G401 (cell line): ENCODE data around the gene MAPK8IP1. TPM values are rescaled to one million over a fixed set of nuclear protein-coding genes. Genes with fewer than 3 reads are reported as not detected.

Experiments used
- DNase-seq: peaks from one replicate; pipeline ENCODE4 v3.0.0-alpha.2; 2015; ENCODE audit warnings: low spot score
- in situ Hi-C: cut with HindIII; loops from 2 replicates; pipeline ENCODE4 v1.10.0; 2016; ENCODE audit warnings: low sequenced_read_pairs, mixed read lengths
- total RNA-seq: library from RNA; depleted of rRNA; stranded (reverse); fragments of >200 nt; shearing (Covaris generic); gene quantifications from 2 replicates; pipeline ENCODE4 v1.2.3, GENCODE V29; 2014

Gene MAPK8IP1
- total RNA-seq, 1 experiment from 2014 or later, result 38.5 TPM

GRCh38 chr11:45857961-45858474 lies 27.4 kb upstream of the MAPK8IP1 start:
- DNase-seq, result peak; percentile 84
- in situ Hi-C loops, result loop anchor here (25.0 kb wide), 1 partner anchor 354 kb away; no protein-coding TSS in a partner anchor

DNA sequence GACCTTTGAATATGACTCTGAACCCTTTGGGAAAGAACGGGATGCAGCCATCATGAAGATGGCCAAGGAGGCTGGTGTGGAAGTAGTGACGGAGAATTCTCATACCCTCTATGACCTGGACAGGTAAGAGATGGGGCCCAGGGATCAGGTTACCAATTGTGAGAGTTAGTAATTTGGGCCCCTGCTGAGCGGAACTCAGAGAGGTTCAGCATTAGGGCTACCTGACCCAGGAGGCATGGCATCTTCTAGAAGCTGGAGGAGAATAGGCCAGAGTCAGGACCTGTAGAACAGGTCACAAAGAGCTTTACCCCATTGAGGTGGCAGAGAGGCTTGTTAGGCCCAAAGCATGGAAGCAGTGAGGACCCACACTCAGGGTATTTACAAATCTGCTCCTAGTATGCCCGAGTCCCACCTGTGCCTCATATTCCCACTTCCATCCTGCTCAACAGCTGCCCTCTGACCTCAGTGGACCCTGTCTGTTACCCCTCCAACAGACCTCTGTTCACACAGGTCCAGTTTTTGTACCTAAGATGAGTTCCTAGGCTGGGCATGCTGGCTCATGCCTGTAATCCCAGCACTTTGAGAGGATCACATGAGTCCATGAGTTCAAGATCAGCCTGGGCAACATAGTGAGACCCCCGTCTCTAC lies 26.6 kb upstream of the MAPK8IP1 start:
- in situ Hi-C loops, result loop anchor here (25.0 kb wide), 1 partner anchor 353 kb away; no protein-coding TSS in a partner anchor
- DNase-seq, result no peak

GRCh38 chr11:45859661-45860140 lies 25.8 kb upstream of the MAPK8IP1 start:
- peak; percentile 71 for DNase-seq
- in situ Hi-C loops, result loop anchor here (25.0 kb wide), 1 partner anchor 353 kb away; no protein-coding TSS in a partner anchor

DNA sequence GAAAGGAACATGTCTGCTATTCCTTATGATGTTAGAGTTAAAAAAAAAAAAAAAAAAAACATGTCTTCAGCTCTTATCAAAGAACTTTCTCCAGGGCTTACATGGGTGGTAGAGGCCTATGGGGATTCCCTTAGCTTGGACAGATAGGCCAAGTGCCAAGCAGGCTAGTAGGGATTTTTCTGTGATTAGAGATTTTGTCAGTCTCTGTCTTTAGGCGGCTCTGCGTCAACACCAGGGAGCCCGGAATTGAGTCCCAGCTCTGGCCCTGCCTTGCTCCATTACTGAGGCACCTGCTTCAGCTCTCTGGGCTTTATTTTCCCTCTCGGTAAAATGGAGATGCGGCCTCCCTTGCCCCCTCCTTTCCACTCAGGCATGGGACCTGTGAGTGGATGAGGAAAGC lies 25.1 kb upstream of the MAPK8IP1 start:
- DNase-seq, result no peak
- in situ Hi-C loops, result loop anchor here (25.0 kb wide), 1 partner anchor 352 kb away; no protein-coding TSS in a partner anchor

DNA sequence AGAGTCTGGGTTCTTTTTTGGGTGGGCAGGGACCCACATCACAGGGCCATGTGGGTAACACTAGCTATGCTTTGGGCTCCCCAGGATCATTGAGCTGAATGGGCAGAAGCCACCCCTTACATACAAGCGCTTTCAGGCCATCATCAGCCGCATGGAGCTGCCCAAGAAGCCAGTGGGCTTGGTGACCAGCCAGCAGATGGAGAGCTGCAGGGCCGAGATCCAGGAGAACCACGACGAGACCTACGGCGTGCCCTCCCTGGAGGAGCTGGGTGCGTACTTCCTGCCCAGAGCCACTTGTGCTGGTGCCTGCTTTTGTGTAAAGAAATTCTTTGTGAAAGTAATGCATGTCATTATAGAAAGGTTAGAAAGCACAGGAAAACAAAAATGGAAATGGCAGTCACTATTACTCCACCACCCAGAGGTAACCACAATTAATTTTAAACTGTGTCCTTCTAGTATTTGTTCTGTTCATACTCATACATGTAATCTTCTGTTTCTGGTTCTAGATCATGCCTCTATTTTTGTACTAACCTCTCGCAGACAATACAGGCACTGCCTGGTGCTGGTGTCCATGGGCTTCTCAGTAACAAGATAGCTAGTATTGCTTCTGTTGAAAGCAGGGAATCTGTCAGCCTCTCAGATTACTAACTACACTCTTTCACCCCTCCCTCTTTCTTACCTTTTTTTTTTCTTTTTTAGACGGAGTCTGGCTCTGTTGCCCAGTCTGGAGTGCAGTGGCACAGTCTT lies 24.5 kb upstream of the MAPK8IP1 start:
- peak; percentile 52 for DNase-seq
- in situ Hi-C loops, result loop anchor here (25.0 kb wide), 1 partner anchor 351 kb away; no protein-coding TSS in a partner anchor

- DNase-seq, result peak; percentile 56
- in situ Hi-C loops, result loop anchor here (25.0 kb wide), 1 partner anchor 348 kb away; no protein-coding TSS in a partner anchor
Measured at GRCh38 chr11:45864041-45864440, 21.4 kb upstream of the MAPK8IP1 start.

DNA sequence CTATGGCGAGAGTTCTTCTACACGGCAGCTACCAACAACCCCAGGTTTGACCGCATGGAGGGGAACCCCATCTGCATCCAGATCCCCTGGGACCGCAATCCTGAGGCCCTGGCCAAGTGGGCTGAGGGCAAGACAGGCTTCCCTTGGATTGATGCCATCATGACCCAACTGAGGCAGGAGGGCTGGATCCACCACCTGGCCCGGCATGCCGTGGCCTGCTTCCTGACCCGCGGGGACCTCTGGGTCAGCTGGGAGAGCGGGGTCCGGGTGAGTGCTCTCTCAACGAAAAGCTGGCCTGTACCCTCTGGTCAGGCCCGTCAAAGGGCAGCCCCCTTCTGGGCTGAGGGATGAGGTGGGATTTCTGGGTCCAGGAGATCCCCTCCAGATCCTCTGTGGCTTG lies 15.9 kb upstream of the MAPK8IP1 start:
- no peak for DNase-seq
- in situ Hi-C loops, result loop anchor here (25.0 kb wide), 1 partner anchor 343 kb away; no protein-coding TSS in a partner anchor

GRCh38 chr11:45870706-45871105 lies 14.7 kb upstream of the MAPK8IP1 start:
- in situ Hi-C loops, result loop anchor here (25.0 kb wide), 1 partner anchor 342 kb away; no protein-coding TSS in a partner anchor
- no peak for DNase-seq

DNA sequence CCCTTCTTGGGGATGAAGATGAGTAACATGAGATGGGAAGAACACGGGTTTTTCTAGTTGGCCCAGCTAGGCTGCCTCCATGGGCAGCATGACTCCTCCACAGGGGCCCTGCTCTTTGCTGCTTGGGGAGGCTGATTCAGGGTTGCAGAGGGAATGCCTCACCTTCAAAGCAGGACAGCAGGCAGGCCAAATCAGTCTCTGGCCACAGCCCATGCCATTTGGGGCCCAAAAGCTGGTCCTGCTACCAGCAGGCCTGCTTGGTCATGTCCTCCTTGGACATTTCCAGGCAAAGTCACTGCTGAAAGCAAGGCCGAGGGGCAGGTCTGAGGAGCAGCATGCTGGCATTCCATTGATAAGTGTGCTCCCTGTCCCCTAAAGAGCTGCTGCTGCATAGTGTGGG lies 13.8 kb upstream of the MAPK8IP1 start:
- in situ Hi-C loops, result loop anchor here (25.0 kb wide), 1 partner anchor 341 kb away; no protein-coding TSS in a partner anchor

DNA sequence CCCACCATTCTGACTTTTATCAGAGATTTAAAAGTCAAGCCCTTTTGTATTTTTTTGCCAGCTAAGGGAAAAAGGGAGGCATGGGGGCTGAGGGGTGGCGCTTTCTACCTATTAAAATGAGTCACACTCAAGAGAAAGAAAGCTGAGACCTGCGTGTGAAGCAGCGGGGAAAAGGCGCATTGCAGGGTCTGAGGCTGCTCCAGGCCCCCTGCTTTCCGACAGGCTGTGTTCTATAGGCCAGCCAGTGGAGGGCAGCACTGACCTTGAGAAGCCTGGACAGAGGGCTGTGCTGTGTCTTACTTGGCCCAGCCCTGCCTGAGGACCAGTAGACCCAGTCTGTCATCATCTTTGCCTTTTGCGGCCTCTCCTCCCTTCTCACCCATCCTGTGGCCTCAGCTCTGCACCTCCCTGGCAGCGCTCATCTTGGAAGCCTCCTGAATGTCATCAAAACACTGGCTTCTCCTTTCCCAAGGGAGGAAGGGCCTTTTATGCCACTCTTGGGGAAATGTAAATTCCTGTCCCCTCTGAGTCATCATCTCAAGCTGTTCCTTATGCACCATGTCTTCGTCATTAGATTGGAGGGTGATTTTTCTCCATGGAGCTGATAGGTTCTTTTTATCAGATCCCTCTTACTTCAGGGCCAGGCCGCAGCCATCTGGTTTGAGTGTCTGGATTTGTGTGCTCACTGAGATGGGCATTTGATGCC lies 12.6 kb upstream of the MAPK8IP1 start:
- in situ Hi-C loops, result loop anchor here (25.0 kb wide), 1 partner anchor 339 kb away; no protein-coding TSS in a partner anchor

More for the DNA sequence above, 13.8 kb upstream of the MAPK8IP1 start:
- no peak for DNase-seq

DNA sequence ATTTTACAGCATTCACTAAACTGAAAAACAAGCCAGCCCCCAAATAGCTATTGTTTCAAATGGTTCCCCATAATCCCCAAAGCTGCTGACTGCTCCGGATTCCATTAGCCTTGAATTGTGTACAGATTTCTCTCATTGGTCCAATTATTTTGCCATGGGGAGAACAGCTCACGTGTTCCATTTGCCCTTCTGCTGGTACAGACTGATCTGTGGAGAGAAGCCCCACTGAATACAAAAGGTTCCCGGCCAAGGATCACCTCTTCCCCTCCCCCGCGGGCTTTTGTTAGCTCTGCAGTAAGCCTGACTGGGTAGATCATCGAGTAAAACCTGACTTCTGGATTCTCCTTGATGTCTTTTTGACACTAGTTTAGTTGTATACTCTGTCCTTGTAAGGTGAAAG lies 9.1 kb upstream of the MAPK8IP1 start:
- peak; percentile 86 for DNase-seq
- in situ Hi-C loops, result no loop called here

More for the DNA sequence above, 12.6 kb upstream of the MAPK8IP1 start:
- peak; percentile 93 for DNase-seq

GRCh38 chr11:45877221-45877620 lies 8.2 kb upstream of the MAPK8IP1 start:
- in situ Hi-C loops, result no loop called here
- DNase-seq, result no peak

DNA sequence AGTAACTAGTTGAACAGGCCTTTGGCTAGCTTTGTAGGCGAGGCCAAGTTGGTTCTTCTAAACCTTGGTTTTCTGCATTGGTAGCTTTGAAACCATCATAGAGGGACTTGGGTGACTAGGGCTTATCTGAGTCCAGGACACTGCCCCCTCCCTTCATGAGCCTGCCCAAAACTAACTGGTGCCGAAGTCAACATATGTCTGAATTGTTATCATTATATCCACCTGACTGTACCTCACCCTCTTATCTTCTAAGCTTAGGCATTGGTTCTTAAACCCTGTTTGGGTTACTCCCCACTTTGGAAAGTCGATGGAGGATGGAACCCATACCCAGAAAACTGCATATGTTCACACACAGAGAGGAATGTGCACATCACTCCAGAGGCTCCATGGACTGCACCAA lies 7.6 kb upstream of the MAPK8IP1 start:
- DNase-seq, result no peak
- in situ Hi-C loops, result no loop called here

GRCh38 chr11:45879803-45880686 lies 5.4 kb upstream of the MAPK8IP1 start:
- no peak for DNase-seq
- in situ Hi-C loops, result no loop called here

DNA sequence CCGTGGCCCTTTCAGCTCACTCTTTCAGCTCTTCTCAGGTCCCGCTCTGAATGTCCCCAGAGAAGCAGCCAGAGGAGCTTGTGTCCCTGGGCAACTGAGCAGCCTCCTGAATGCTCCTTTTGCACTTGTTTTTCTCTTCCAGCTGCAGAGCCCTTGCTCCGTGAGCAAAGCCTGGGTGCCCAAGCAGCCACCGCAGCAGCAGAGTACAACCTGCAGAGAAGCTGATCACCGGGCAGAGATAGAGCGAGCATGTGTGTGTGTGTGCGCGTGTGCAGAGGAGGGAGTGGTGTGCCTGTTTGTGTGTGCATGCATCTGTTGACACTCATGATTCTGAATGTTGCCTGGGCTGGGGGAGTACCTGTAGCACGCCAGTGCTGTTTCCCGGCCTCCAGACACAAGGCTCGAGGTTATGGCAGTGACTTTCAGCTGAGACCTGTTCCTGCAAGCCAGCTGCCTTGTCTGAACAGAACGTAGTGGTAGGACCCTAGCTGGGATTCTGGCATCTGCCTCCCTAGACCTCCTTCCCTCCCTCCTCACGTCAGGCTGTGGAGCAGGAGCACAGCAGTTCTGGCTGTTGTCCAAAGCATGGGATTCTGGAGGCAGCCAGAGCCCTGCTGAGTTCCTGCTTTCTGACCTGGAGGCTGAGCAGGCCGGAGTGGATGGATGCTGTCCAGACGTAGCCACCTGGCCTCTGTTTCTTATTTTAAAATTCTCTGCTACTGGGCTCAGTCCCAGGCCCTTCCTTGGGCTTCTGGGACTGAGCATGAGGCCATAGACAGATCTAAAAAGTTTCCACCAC lies 4.5 kb upstream of the MAPK8IP1 start:
- peak; percentile 97 for DNase-seq
- in situ Hi-C loops, result no loop called here

DNA sequence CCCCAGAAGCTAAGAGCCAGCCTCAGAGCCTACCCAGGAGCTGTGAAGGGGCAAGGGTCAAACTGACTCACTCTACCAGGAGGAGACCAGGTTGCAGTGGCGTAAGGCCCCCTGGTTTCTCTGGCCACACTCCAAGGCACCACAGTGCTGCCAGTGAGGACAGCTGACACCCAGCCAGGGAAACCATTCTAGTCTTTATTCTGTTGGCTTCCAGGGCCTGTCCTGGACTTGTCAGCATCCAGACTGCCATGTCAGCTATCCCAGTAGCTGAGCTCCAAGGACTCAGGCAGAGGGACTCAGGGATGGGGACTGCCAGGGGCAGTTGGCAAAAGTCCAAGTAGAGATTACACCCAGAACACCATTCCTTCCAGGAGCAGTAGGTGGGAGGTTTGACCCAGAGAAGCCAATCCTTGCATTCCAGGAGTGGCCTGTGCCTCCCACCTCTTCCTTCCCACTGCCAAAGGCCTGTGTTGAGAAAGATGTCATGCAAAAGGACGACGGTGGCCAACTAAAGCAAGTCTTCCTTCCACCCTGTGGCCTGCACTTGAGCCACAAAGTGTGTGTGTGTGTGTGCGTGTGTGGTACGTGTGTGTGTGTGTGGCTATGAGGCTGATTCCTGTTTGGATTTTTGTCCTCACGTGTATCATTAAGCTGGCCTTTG lies 3.6 kb upstream of the MAPK8IP1 start:
- peak; percentile 70 for DNase-seq
- in situ Hi-C loops, result no loop called here
